ENCODE results near the gene CYB5B.

The CYB5B gene

GRCh38 chr16:69509125-69509524 lies 84.7 kb downstream of the CYB5B start:
- in situ Hi-C loops (cut with HindIII; ENCODE audit: low pct_ligation_motif_present, low sequenced_read_pairs), result no loop called here
- TF ChIP-seq CTCF (IDR thresholded peaks at IDR 0.05; ENCODE audit: low read depth, low read length, missing control alignments), result no peak
- Histone ChIP-seq H3K27me3 (replicated peaks) (no peaks in the 10 kb centered on the region), H3K27ac (no peak overlapping the region), H3K4me3 (ENCODE audit: low read depth, low read length) (no peak overlapping the region), H3K36me3 (replicated peaks) (no peaks in the 10 kb centered on the region)
- no peak for DNase-seq

GRCh38 chr16:69511651-69512050 lies 87.2 kb downstream of the CYB5B start:
- Histone ChIP-seq H3K27ac (no peak overlapping the region), H3K4me3 (ENCODE audit: low read depth, low read length) (no peak overlapping the region), H3K27me3 (replicated peaks) (no peaks in the 10 kb centered on the region), H3K36me3 (replicated peaks) (no peaks in the 10 kb centered on the region)
- no peak for DNase-seq
- in situ Hi-C loops (cut with HindIII; ENCODE audit: low pct_ligation_motif_present, low sequenced_read_pairs), result no loop called here
- TF ChIP-seq CTCF (IDR thresholded peaks at IDR 0.05; ENCODE audit: low read depth, low read length, missing control alignments), result no peak

- H3K27me3 ChIP-seq (replicated peaks), result no peaks in the 10 kb centered on the region
- no peak for DNase-seq
- H3K4me3 ChIP-seq (ENCODE audit: low read depth, low read length), result no peak overlapping the region
- no peak overlapping the region for H3K27ac ChIP-seq
- in situ Hi-C loops (cut with HindIII; ENCODE audit: low pct_ligation_motif_present, low sequenced_read_pairs), result no loop called here
- TF ChIP-seq CTCF (IDR thresholded peaks at IDR 0.05; ENCODE audit: low read depth, low read length, missing control alignments), result no peak
- H3K36me3 ChIP-seq (replicated peaks), result no peaks in the 10 kb centered on the region
Observed at GRCh38 chr16:69513180-69513966, 89.0 kb downstream of the CYB5B start.

- in situ Hi-C loops (cut with HindIII; ENCODE audit: low pct_ligation_motif_present, low sequenced_read_pairs), result no loop called here
- DNase-seq, result no peak
Observed at GRCh38 chr16:69514356-69514755, 89.9 kb downstream of the CYB5B start.

More at GRCh38 chr16:69514356-69514755, 89.9 kb downstream of the CYB5B start:
- Histone ChIP-seq H3K27ac (no peak overlapping the region), H3K27me3 (replicated peaks) (no peaks in the 10 kb centered on the region), H3K4me3 (ENCODE audit: low read depth, low read length) (no peak overlapping the region), H3K36me3 (replicated peaks) (no peaks in the 10 kb centered on the region)
- no peak for TF ChIP-seq CTCF (IDR thresholded peaks at IDR 0.05; ENCODE audit: low read depth, low read length, missing control alignments)

Data from brain microvascular endothelial cell (primary cell).